ENCODE results near the gene PPA1.
"Not testable (repeated sequence)": the region's sequence is repeated elsewhere in the genome, so short reads cannot be mapped to it uniquely, and the experiment has no call there.

The PPA1 gene

DNA sequence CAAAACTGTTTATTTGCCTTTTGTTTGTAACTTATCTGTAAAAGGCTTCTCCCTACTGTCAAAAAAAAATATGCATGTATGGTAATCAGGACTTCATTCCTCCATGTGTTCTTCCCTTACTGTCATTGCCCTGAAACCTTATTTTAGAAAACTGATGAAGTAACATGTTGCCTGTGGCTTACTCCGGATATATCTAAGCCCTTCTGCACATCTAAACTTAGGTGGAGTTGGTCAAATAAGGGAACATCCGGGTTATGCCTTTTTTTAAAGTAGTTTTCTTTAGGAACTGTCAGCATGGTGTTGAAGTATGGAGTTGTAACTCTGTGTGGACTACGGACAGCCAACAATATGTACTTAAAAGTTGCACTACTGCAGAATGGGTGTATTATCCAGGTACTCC is 69.1 kb downstream of the PPA1 start:
- no peak for DNase-seq

- DNase-seq, result no peak
These were observed 69.8 kb downstream of the PPA1 start for GRCh38 chr10:70163448-70163847.

GRCh38 chr10:70162892-70163201 is 70.4 kb downstream of the PPA1 start:
- no peak for DNase-seq

GRCh38 chr10:70162151-70162891 is 70.9 kb downstream of the PPA1 start:
- DNase-seq, result no peak

DNA sequence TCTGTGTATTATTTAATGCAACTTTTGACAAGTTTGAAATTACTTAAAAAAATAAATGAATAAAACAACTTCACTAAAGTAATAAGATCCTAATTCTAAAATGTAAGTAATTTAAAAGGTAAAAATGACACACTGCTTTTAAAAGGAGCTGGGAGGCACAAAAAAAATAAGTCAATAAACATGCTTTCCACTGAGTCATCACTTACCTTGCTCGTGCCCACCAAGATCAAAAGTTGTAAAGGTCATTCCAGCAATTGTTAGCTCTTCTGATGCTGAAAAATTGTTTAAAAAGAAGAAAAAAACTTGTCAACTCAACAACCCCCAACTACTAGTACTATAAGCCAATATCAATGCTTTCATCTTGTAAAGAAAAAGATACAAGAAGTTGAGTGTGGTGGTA is 72.4 kb downstream of the PPA1 start:
- DNase-seq, result no peak

DNA sequence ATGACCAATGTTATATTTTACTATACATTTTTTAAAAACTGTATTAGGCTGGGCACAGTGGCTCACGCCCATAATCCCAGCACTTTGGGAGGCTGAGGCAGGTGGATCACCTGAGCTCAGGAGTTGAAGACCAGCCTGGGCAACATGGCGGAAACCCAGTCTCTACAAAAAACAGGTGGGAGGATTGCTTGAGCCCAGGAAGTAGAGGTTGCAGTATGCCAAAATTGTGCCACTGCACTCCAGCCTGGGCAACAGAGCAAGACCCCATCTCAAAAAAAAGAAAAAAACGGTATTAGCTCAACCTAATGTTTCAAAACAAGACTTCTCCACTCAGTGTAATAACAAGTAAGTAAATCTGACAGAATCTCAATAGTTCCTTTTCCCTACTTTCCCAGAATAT is 73.9 kb downstream of the PPA1 start:
- DNase-seq, result not testable (repeated sequence)

DNA sequence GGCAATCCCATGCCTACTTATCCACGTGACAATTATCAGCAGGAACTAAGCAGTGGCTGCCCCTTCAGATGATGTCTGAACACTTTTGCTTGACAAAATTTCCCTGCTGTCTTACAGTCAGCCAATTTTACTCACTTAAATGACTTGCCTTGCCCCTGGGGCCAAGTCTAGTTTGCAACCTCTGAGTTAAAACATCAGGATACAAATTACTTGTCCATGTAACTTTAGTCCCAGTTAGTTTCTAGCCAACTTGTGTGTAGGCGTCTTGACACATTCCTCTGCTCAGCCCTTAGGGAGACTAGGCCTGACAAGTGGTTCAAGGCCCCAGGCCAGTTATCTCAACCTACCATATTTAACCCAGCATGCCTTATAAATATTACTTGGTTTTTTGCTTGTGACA is 75.1 kb downstream of the PPA1 start:
- no peak for DNase-seq

DNA sequence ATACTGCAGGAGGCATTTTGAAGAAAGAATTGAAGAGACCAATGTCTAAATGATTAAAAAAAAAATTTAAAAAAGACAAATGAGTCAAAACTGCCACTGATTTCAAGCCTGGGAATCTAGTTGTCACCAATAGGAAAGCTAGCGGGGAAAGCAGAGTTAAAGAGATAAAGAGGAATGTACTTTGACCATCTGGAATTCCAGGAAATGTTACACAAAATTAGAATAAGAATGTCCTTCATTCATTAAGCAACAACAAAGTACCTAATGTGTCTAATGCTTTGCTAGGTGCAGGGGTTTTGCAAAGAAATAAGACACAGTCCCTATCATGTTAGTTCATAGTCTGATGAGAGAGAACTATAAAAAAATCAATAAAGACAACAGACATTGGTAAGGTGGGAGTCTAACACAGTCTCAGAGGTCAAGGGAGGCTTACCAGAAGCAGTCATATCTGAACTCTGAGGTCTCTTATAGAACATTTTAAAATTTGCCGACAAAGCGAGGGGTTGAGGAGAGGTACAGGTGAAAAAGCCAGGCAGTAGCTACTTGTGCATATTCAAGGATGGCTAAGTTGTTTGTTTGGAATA is 77.9 kb downstream of the PPA1 start:
- DNase-seq, result no peak

Measured in NCI-H1930 (cell line).